HCT116 (cell line): ENCODE results near the gene CACNG8.

Experiments
- CTCF ChIP-seq, 3 experiments: fragments of 200-600 bp in 1 of 3; sonication (generic) in 1 of 3; IDR thresholded peaks in 2 of 3; conservative IDR thresholded peaks in 1 of 3; 2 replicates each; pipeline ENCODE4 v1.5.1; 2012 to 2017; ENCODE audit warnings: low read depth in 2 of 3, low read length in 2 of 3, antibody characterized with exemption in 1 of 3, borderline replicate concordance in 1 of 3, control low read depth in 1 of 3, mild to moderate bottlenecking in 1 of 3, mixed read lengths in 1 of 3, mixed run types in 1 of 3, moderate library complexity in 1 of 3; ENCODE audit not compliant: insufficient read depth in 1 of 3
- ELF1 ChIP-seq: IDR thresholded peaks from 2 replicates; pipeline ENCODE4 v1.6.1; 2012; ENCODE audit warnings: low read depth, borderline replicate concordance
- POLR2A ChIP-seq: IDR thresholded peaks from 2 replicates; pipeline ENCODE4 v1.7.0; 2011; ENCODE audit warnings: borderline replicate concordance; ENCODE audit not compliant: insufficient read depth, insufficient read length; ENCODE audit errors: extremely low read depth
- SRF ChIP-seq: IDR thresholded peaks from 2 replicates; pipeline ENCODE4 v1.6.1; 2012; ENCODE audit warnings: low read depth
- YY1 ChIP-seq: IDR thresholded peaks from 2 replicates; pipeline ENCODE4 v1.6.1; 2011; ENCODE audit warnings: low read length, low read depth, moderate library complexity, mild to moderate bottlenecking; ENCODE audit not compliant: insufficient replicate concordance; ENCODE audit errors: extremely low read depth
- ZFX ChIP-seq: fragments of 450-650 bp; IDR thresholded peaks from 2 replicates; pipeline ENCODE4 v1.6.1; 2017

- no peak for TF ChIP-seq POLR2A
- no peak for TF ChIP-seq SRF
- TF ChIP-seq ZFX, result no peak
- no peak for TF ChIP-seq YY1
- no peak for TF ChIP-seq ELF1
- no peak for TF ChIP-seq CTCF (IDR thresholded peaks at IDR 0.05 in 2 of 3, conservative IDR thresholded peaks at IDR 0.05 in 1 of 3; ENCODE audit: borderline replicate concordance in 1 of 3, insufficient read depth in 1 of 3, low read depth in 2 of 3, low read length in 2 of 3)
Measured at GRCh38 chr19:54014920-54015560, 52.3 kb downstream of the CACNG8 start.
